ENCODE results near the gene RARB.

GRCh38 chr3:25620493-25620892, 192.4 kb downstream of the RARB start:
- no peak for TF ChIP-seq CTCF (IDR thresholded peaks at IDR 0.05)
- no peak for TF ChIP-seq POLR2A (IDR thresholded peaks at IDR 0.05)
- no peak for TF ChIP-seq POLR2AphosphoS5 (IDR thresholded peaks at IDR 0.05)

Measured in breast epithelium (tissue), 3 donors.